OCI-LY1 (cell line): ENCODE results near the gene SMC5.
"Not testable (repeated sequence)": the region's sequence is repeated elsewhere in the genome, so short reads cannot be mapped to it uniquely, and the experiment has no call there.

Source experiments
- H2AFZ ChIP-seq: fragments of 200-600 bp; sonication (generic), shearing (Covaris generic); 2 replicates; pipeline ENCODE4 v1.6.0; 2014; ENCODE audit warnings: antibody characterized with exemption, mild to moderate bottlenecking, low read length
- H3F3A ChIP-seq: fragments of 200-600 bp; sonication (generic), shearing (Covaris generic); 2 replicates; pipeline ENCODE4 v1.6.0; 2014; ENCODE audit warnings: mild to moderate bottlenecking, antibody characterized with exemption, low read length, moderate library complexity; ENCODE audit not compliant: insufficient read depth
- H3K27ac ChIP-seq: fragments of 200-600 bp; sonication (generic); 2 replicates; pipeline ENCODE4 v1.5.1; 2014; ENCODE audit warnings: low read length, mixed run types, mild to moderate bottlenecking, low read depth; ENCODE audit not compliant: poor library complexity, severe bottlenecking
- H3K27me3 ChIP-seq: fragments of 200-600 bp; sonication (generic); 2 replicates; pipeline ENCODE4 v1.6.0; 2014; ENCODE audit warnings: antibody characterized with exemption, mild to moderate bottlenecking, low read length, moderate library complexity; ENCODE audit not compliant: insufficient read depth
- H3K36me3 ChIP-seq: fragments of 200-600 bp; sonication (generic); 2 replicates; pipeline ENCODE4 v1.6.1; 2014; ENCODE audit warnings: mild to moderate bottlenecking, antibody characterized with exemption, low read length, moderate library complexity, mixed read lengths; ENCODE audit not compliant: insufficient read depth
- H3K4me1 ChIP-seq: fragments of 200-600 bp; sonication (generic); 2 replicates; pipeline ENCODE4 v1.5.1; 2014; ENCODE audit warnings: mild to moderate bottlenecking, low read length, moderate library complexity; ENCODE audit not compliant: insufficient read depth, severe bottlenecking
- H3K4me2 ChIP-seq: fragments of 200-600 bp; sonication (generic), shearing (Covaris generic); 2 replicates; pipeline ENCODE4 v1.6.1; 2014; ENCODE audit warnings: low read length
- H3K4me3 ChIP-seq: fragments of 200-600 bp; sonication (generic); 2 replicates; pipeline ENCODE4 v1.5.1; 2014; ENCODE audit warnings: low read length, low read depth, mild to moderate bottlenecking, mixed read lengths; ENCODE audit not compliant: poor library complexity, severe bottlenecking
- H3K79me2 ChIP-seq: fragments of 200-600 bp; shearing (Covaris generic); 2 replicates; pipeline ENCODE4 v1.6.1; 2016; ENCODE audit warnings: mixed run types, low read length, mixed read lengths; ENCODE audit not compliant: insufficient read depth
- H3K9ac ChIP-seq: fragments of 200-600 bp; sonication (generic), shearing (Covaris generic); 2 replicates; pipeline ENCODE4 v1.6.1; 2014; ENCODE audit warnings: mild to moderate bottlenecking, low read length, mixed read lengths
- H3K9me2 ChIP-seq: fragments of 200-600 bp; sonication (generic), shearing (Covaris generic); 2 replicates; pipeline ENCODE4 v1.6.1; 2014; ENCODE audit warnings: low read depth, mild to moderate bottlenecking, low read length, mixed read lengths
- H3K9me3 ChIP-seq: fragments of 200-600 bp; shearing (Covaris generic); 2 replicates; pipeline ENCODE4 v1.6.1; 2014; ENCODE audit warnings: low read length, mixed read lengths
- H4K20me1 ChIP-seq: fragments of 200-600 bp; sonication (generic), shearing (Covaris generic); 2 replicates; pipeline ENCODE4 v1.6.0; 2016; ENCODE audit warnings: mild to moderate bottlenecking, low read length; ENCODE audit not compliant: insufficient read depth
- CTCF ChIP-seq: fragments of 200-600 bp; sonication (generic), shearing (Covaris generic); IDR thresholded peaks from 2 replicates; pipeline ENCODE4 v1.5.1; 2017; ENCODE audit warnings: mild to moderate bottlenecking, antibody characterized with exemption, low read length, moderate library complexity, mixed read lengths
- EZH2 ChIP-seq: fragments of 200-600 bp; sonication (generic), shearing (Covaris generic); IDR thresholded peaks from 2 replicates; pipeline ENCODE4 v1.8.0; 2017; ENCODE audit warnings: borderline replicate concordance, mixed run types, mild to moderate bottlenecking, antibody characterized with exemption, low read length, moderate library complexity, mixed read lengths

The SMC5 gene

GRCh38 chr9:70232476-70232875 lies 26.3 kb upstream of the SMC5 start:
- no peaks in the 10 kb centered on the region for H4K20me1 ChIP-seq
- no peak overlapping the region for H3K27ac ChIP-seq
- no peaks in the 10 kb centered on the region for H3K4me1 ChIP-seq
- H3K4me3 ChIP-seq, result no peak overlapping the region
- no peak overlapping the region for H3K4me2 ChIP-seq
- TF ChIP-seq EZH2 (no peak), CTCF (no peak)
- H3K9me3 ChIP-seq, result no peaks in the 10 kb centered on the region
- no peaks in the 10 kb centered on the region for H3K79me2 ChIP-seq
- H3F3A ChIP-seq, result no peaks in the 10 kb centered on the region
- H3K36me3 ChIP-seq, result no peaks in the 10 kb centered on the region
- H3K9me2 ChIP-seq, result no peaks in the 10 kb centered on the region
- H2AFZ ChIP-seq, result no peak overlapping the region
- H3K27me3 ChIP-seq, result no peaks in the 10 kb centered on the region
- H3K9ac ChIP-seq, result no peak overlapping the region

- H3K9me3 ChIP-seq, H3K79me2 ChIP-seq, H3K36me3 ChIP-seq, H2AFZ ChIP-seq, H4K20me1 ChIP-seq, H3K4me2 ChIP-seq, H3K9ac ChIP-seq, H3K27me3 ChIP-seq, H3K4me3 ChIP-seq, H3F3A ChIP-seq, H3K9me2 ChIP-seq, H3K4me1 ChIP-seq, H3K27ac ChIP-seq: not testable (repeated sequence)
These were observed 24.6 kb upstream of the SMC5 start for GRCh38 chr9:70234208-70234607.

GRCh38 chr9:70245952-70246351 lies 12.8 kb upstream of the SMC5 start:
- not testable (repeated sequence) for H4K20me1 ChIP-seq, H3K9me3 ChIP-seq, H3K9ac ChIP-seq, H3K4me2 ChIP-seq, H3K36me3 ChIP-seq, H3K4me3 ChIP-seq, H3F3A ChIP-seq, H3K79me2 ChIP-seq, H3K27me3 ChIP-seq, H2AFZ ChIP-seq, H3K27ac ChIP-seq, H3K4me1 ChIP-seq, H3K9me2 ChIP-seq

- H3K27me3 ChIP-seq, result no peaks in the 10 kb centered on the region
- no peak overlapping the region for H3K4me2 ChIP-seq
- no peaks in the 10 kb centered on the region for H3K79me2 ChIP-seq
- no peaks in the 10 kb centered on the region for H3K9me2 ChIP-seq
- TF ChIP-seq CTCF (no peak), EZH2 (no peak)
- no peaks in the 10 kb centered on the region for H3K36me3 ChIP-seq
- H3K27ac ChIP-seq, result no peak overlapping the region
- H3K4me3 ChIP-seq, result no peak overlapping the region
- no peaks in the 10 kb centered on the region for H3K9me3 ChIP-seq
- no peaks in the 10 kb centered on the region for H3K4me1 ChIP-seq
- H2AFZ ChIP-seq, result no peak overlapping the region
- H3K9ac ChIP-seq, result no peak overlapping the region
- H3F3A ChIP-seq, result no peaks in the 10 kb centered on the region
- no peaks in the 10 kb centered on the region for H4K20me1 ChIP-seq
These were observed 8.6 kb upstream of the SMC5 start for GRCh38 chr9:70250221-70250620.
